ENCODE measurements around the gene SIGLEC15. TPM values are rescaled to one million over a fixed set of nuclear protein-coding genes. Genes with fewer than 3 reads are reported as not detected.

SIGLEC15 gene
- total and polyA plus RNA-seq, 2 donors (not counting 1 experiment from before 2014, with no cell fraction given), result 0.19 to 1.5 TPM

DNA sequence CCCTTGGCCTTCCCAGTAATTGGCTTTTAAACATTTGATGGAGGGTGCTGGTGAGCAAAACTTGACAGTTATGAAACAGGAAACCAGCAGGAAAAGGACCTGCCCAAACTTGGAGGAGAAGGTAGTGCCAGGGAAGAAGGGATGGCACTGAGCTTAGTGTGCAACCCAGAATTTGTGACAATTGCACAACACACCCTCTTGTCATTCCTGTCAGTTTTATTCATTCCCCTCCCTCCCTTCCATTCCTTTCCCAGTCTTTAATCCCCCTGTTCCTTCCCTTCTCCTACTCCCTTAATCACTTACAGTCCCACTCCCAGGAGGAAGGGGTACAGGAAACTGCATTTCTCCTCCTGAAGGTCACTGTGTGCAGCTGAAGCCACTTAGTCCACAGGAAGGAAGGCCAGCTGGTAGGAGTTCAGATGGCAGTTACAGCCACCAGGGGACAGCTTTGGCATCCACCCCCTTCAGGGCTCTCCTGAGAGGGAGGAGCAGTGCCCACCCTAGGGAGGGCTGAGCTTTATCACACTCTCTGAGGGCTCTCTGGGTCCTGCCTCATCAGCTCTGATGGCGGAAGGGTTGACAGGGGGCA, 24.0 kb upstream of the SIGLEC15 start:
- Histone ChIP-seq H3K4me2 (ENCODE audit: extremely low read depth, insufficient read depth, low read length) (no peak overlapping the region), H3K27me3 (ENCODE audit: control insufficient read depth, insufficient read depth, low read length) (no peaks in the 10 kb centered on the region), H4K20me1 (ENCODE audit: control insufficient read depth, extremely low read depth, insufficient read depth, low read length) (no peaks in the 10 kb centered on the region), H3K27ac (ENCODE audit: insufficient read depth, low read length) (peak overlapping the region; percentile 95), H3K4me1 (ENCODE audit: control insufficient read depth, extremely low read depth, insufficient read depth, low read length) (peaks cover 14% of the 10 kb centered on the region), H3K9ac (ENCODE audit: insufficient read depth, low read length) (no peak overlapping the region), H2AFZ (ENCODE audit: low read length) (peak overlapping the region; percentile 2), H3K36me3 (ENCODE audit: control insufficient read depth, insufficient read depth, low read length) (no peaks in the 10 kb centered on the region), H3K79me2 (ENCODE audit: control insufficient read depth, insufficient read depth, low read length) (no peaks in the 10 kb centered on the region), H3K9me3 (ENCODE audit: control insufficient read depth, insufficient read depth, low read depth, low read length) (no peaks in the 10 kb centered on the region), H3K4me3 (replicated peaks in 1 of 4; ENCODE audit: control extremely low read depth in 1 of 4, insufficient read depth in 1 of 4, low read depth in 3 of 4, low read length in 4 of 4) (no peak overlapping the region)
- TF ChIP-seq, protein P1, sequence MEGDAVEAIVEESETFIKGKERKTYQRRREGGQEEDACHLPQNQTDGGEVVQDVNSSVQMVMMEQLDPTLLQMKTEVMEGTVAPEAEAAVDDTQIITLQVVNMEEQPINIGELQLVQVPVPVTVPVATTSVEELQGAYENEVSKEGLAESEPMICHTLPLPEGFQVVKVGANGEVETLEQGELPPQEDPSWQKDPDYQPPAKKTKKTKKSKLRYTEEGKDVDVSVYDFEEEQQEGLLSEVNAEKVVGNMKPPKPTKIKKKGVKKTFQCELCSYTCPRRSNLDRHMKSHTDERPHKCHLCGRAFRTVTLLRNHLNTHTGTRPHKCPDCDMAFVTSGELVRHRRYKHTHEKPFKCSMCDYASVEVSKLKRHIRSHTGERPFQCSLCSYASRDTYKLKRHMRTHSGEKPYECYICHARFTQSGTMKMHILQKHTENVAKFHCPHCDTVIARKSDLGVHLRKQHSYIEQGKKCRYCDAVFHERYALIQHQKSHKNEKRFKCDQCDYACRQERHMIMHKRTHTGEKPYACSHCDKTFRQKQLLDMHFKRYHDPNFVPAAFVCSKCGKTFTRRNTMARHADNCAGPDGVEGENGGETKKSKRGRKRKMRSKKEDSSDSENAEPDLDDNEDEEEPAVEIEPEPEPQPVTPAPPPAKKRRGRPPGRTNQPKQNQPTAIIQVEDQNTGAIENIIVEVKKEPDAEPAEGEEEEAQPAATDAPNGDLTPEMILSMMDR (conservative IDR thresholded peaks at IDR 0.05 in 1 of 2, IDR thresholded peaks at IDR 0.05 in 1 of 2; ENCODE audit: low read depth in 1 of 2, low read length in 2 of 2), result no peak
- no peak for TF ChIP-seq EZH2 (IDR thresholded peaks at IDR 0.05; ENCODE audit: low read length, missing control alignments)
- no peak for DNase-seq (ENCODE audit: low read depth in 2 of 2)

DNA sequence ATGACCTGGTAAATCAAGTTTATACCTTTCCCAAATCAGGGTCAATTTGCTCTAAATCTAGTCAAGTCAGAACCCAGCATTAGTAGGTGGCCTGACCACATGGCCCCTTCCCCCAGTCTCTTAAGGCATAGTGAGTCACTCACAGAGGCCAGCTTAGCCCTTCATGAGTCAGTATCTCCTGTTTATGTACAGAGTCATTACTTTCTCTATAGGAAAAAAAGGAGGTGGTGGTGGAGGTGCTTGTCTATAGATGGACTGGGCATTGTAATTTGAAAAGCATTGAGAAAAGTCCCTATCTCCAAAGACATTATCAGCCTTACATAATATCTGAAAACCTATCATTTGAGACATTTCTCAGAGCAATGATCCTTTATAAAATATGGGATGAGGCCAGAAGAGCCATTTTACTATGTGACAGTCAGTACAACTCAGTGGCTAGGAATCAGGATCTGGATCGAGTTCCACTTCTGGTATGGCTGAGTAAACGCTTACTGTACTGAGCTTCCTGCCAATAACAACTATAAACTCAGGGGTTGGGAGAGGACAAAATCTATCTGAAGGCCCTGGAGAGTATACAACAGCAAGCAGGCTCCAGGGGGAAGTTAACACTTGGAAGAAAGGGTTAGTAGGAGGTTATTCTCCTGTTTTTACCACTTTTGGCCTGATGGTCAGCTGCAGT, 22.5 kb upstream of the SIGLEC15 start:
- no peaks in the 10 kb centered on the region for H3K79me2 ChIP-seq (ENCODE audit: control insufficient read depth, insufficient read depth, low read length)
- peak overlapping the region in 1 of 4 experiments; percentile 12 for H3K4me3 ChIP-seq (replicated peaks in 1 of 4; ENCODE audit: control extremely low read depth in 1 of 4, insufficient read depth in 1 of 4, low read depth in 3 of 4, low read length in 4 of 4)
- DNase-seq (ENCODE audit: low read depth in 2 of 2), result peak; percentile 98 to 100
- TF ChIP-seq, protein P1 (conservative IDR thresholded peaks at IDR 0.05 in 1 of 2, IDR thresholded peaks at IDR 0.05 in 1 of 2; ENCODE audit: low read depth in 1 of 2, low read length in 2 of 2), result no peak
- TF ChIP-seq EZH2 (IDR thresholded peaks at IDR 0.05; ENCODE audit: low read length, missing control alignments), result no peak
- H3K9ac ChIP-seq (ENCODE audit: insufficient read depth, low read length), result peak overlapping the region; percentile 18
- H3K27ac ChIP-seq (ENCODE audit: insufficient read depth, low read length), result peak overlapping the region; percentile 95
- H3K36me3 ChIP-seq (ENCODE audit: control insufficient read depth, insufficient read depth, low read length), result no peaks in the 10 kb centered on the region
- peak overlapping the region; percentile 33 for H2AFZ ChIP-seq (ENCODE audit: low read length)
- H4K20me1 ChIP-seq (ENCODE audit: control insufficient read depth, extremely low read depth, insufficient read depth, low read length), result no peaks in the 10 kb centered on the region
- H3K4me1 ChIP-seq (ENCODE audit: control insufficient read depth, extremely low read depth, insufficient read depth, low read length), result peaks cover 14% of the 10 kb centered on the region
- H3K9me3 ChIP-seq (ENCODE audit: control insufficient read depth, insufficient read depth, low read depth, low read length), result no peaks in the 10 kb centered on the region
- peak overlapping the region; percentile 39 for H3K4me2 ChIP-seq (ENCODE audit: extremely low read depth, insufficient read depth, low read length)
- H3K27me3 ChIP-seq (ENCODE audit: control insufficient read depth, insufficient read depth, low read length), result no peaks in the 10 kb centered on the region

GRCh38 chr18:45805551-45805950, 19.9 kb upstream of the SIGLEC15 start:
- H3K4me2 ChIP-seq (ENCODE audit: extremely low read depth, insufficient read depth, low read length), result no peak overlapping the region
- H4K20me1 ChIP-seq (ENCODE audit: control insufficient read depth, extremely low read depth, insufficient read depth, low read length), result no peaks in the 10 kb centered on the region
- no peak overlapping the region for H3K27ac ChIP-seq (ENCODE audit: insufficient read depth, low read length)
- no peaks in the 10 kb centered on the region for H3K9me3 ChIP-seq (ENCODE audit: control insufficient read depth, insufficient read depth, low read depth, low read length)
- peaks cover 14% of the 10 kb centered on the region for H3K4me1 ChIP-seq (ENCODE audit: control insufficient read depth, extremely low read depth, insufficient read depth, low read length)
- H3K36me3 ChIP-seq (ENCODE audit: control insufficient read depth, insufficient read depth, low read length), result no peaks in the 10 kb centered on the region
- peak in 1 of 2 donors; percentile 43 for DNase-seq (ENCODE audit: low read depth in 2 of 2)
- TF ChIP-seq EZH2 (IDR thresholded peaks at IDR 0.05; ENCODE audit: low read length, missing control alignments), result no peak
- TF ChIP-seq, protein P1 (conservative IDR thresholded peaks at IDR 0.05 in 1 of 2, IDR thresholded peaks at IDR 0.05 in 1 of 2; ENCODE audit: low read depth in 1 of 2, low read length in 2 of 2), result no peak
- no peaks in the 10 kb centered on the region for H3K27me3 ChIP-seq (ENCODE audit: control insufficient read depth, insufficient read depth, low read length)
- H3K4me3 ChIP-seq (replicated peaks in 1 of 4; ENCODE audit: control extremely low read depth in 1 of 4, insufficient read depth in 1 of 4, low read depth in 3 of 4, low read length in 4 of 4), result no peak overlapping the region
- H2AFZ ChIP-seq (ENCODE audit: low read length), result no peak overlapping the region
- H3K9ac ChIP-seq (ENCODE audit: insufficient read depth, low read length), result no peak overlapping the region
- no peaks in the 10 kb centered on the region for H3K79me2 ChIP-seq (ENCODE audit: control insufficient read depth, insufficient read depth, low read length)
